NCI-H460 (cell line): ENCODE results near the gene PLA2G4D. TPM values are rescaled to one million over a fixed set of nuclear protein-coding genes. Genes with fewer than 3 reads are reported as not detected.
A peak's percentile ranks its signal among the peaks of the same experiment; 100 is the strongest.

Source experiments
- DNase-seq: peaks from one replicate; pipeline ENCODE4 v3.0.0-alpha.2; 2016; ENCODE audit warnings: low read depth; ENCODE audit errors: extremely low read depth
- total RNA-seq: library from RNA; depleted of rRNA; stranded (reverse); fragments of >200 nt; shearing (Covaris generic); gene quantifications from 2 replicates; pipeline ENCODE4 v1.2.3, GENCODE V29; 2014

PLA2G4D gene
- total RNA-seq, 1 experiment from 2014 or later, result not detected

DNA sequence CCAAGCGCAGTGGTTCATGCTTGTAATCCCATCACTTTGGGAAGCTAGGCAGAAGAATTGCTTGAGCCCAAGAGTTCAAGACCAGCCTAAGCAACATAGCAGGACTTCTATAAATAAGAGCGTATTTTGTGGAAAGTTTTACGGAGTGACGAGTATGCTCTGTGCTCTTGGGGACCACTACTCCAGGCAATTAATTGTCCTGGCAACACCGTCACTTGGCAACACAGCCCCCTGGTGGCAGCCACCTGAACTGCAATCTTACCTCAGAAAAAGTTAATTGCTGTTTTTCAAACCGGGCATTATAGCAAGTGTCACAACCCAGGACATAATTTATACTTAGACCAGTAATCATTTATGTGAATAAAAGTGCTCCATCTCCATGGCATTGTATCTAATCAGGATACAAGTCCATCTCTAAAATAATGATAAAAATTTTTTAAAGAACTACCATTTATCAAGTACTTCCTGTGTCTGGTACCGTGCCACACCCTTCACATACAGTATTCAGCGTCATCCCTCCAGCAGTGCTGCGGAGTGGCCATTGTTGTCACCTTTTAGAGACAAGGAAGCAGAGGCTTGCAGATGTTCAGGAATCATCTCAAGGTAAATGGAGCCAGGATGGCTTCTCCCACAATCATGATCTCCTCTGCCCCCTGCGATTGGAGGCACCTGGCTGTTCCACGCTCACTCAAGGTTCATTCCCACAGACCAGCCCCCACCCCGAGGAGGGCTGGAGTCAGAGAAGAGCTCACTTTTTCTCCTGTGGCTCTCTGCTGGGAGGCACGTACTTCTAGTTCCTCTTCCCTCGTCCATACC is 34.5 kb downstream of the PLA2G4D start:
- DNase-seq, result peak; percentile 43

DNA sequence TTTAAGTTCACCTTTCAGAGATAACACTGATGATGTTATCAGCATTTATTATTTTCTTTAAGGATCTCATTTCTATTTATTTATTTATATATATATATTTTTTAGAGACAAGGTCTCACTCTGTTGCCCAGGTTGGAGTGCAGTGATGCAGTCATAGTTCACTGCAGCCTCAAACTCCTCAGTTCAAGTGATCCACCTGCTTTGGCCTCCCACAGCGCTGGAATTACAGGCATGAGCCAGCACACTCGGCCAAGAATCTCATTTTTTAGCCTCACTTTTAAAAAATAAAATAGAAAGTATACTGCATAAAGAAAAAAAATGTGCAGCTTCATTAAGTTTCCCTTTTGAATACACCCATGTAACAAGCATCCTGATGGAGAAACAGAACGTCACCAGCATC is 35.6 kb downstream of the PLA2G4D start:
- no peak for DNase-seq

DNA sequence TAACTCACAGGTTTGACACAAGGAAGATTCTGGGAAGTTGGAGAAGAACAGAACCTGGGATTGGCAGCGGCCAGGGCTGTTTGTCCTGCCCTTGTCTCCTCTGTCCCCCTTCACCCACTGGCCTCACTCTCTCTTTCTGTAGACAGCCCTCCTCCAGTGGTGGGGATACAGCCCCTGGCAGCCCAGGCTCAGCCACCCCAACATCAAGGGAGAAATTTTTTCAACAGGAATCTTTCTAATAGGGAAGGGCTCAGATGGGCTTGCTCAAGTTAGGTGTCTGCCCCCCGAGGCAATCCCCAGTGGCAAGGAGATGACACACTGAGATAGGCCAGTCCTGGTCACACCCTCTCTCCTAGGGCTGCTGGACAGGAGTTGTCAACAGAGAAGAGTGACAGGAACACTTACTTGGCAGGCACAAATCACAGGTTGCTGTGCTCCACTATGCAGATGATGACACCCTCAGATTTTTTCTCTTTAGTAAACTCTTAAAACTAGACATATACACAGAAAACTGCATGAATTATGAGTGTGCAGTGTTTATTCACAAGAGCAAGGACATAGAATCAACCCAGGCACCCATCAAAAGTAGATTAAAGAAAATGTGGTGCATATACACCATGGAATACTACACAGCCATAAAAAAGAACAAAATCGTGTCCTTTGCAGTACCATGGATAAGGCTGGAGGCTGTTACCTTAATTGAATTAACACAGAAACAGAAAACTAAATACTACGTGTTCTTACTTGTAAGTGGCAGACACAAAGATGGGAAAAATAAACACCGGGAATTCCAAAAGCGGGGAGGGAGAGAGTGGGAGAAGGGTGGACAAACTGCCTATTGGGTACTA is 36.3 kb downstream of the PLA2G4D start:
- DNase-seq, result no peak

DNA sequence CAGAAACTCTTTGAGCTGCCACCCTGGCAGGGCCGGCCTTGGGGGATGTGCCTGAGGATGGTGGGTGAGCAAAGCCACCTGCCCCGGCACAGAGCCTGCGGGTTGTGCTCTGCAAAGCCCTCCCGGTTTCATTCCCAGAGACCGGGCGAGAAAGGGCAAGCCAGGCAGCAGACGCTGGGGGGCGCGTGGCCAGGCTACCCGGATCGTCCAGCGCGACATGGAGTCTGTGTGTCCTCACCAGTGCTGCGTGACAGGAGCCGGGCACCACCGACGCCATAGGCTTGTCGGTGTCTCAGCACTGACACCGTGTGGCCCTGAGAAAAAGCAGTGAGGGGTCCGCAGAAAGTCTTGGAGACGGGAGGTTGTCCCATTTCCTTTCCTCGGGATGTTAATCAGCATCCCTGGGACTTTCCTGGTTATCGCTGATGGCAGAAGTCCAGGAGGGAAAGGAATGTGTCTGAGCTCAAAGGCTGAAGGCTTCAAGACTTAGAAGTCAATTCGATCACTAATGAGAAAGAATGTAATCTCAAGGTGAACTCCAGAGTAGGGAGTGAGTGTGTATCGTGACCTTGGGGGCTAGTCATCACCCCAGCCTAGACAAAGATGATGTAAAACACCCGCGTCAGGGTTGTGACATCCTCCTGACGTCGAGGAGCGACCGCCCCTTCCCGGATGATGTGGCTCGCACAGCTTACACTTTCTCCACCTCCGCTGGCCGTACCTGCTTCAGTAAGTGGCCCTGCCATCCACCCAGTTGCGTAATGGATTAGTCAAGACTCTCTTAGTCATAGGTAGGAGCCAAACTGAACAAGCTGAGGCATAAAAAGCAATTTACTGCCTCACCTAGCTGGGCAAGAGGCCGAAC is 37.2 kb downstream of the PLA2G4D start:
- DNase-seq, result peak; percentile 70

DNA sequence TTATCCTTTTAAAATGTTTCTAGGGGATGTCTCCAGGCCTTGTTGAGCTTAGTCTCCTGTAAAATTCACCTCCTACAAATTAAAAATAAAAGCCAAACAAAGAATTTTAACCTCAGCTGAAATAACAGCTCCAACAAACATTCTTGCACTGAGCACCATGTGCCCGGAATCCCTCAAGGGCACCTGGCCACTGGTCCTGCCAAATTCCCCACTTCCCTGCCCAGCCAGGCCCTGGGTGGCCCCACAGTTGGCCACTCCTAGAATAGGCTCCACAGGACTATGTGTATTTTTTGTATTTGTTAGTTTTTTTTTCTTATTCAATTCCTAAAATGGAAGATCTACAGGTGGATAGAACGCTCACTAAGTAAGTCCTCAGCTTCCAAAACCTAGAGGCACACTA is 40.4 kb downstream of the PLA2G4D start:
- no peak for DNase-seq

DNA sequence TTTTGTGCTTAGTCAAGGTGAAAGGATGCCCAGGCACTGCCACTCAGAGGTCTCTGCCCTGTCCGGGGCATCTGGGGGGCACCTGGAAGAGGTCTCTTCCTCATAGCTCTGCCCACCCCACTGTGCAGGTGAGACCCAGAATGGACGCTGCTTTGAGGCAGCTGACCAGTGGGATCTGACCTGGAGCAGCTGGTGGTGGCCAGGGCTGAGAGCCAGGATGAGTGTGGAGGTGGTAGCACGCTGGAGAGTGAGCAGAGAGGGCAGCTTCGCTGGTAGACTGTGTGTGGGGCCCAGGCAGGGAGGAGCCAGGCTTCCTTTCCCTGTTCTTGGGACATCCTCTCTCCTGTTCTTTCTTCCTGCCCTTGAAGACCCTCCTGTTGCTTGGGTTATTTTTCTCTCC is 41.4 kb downstream of the PLA2G4D start:
- DNase-seq, result no peak

DNA sequence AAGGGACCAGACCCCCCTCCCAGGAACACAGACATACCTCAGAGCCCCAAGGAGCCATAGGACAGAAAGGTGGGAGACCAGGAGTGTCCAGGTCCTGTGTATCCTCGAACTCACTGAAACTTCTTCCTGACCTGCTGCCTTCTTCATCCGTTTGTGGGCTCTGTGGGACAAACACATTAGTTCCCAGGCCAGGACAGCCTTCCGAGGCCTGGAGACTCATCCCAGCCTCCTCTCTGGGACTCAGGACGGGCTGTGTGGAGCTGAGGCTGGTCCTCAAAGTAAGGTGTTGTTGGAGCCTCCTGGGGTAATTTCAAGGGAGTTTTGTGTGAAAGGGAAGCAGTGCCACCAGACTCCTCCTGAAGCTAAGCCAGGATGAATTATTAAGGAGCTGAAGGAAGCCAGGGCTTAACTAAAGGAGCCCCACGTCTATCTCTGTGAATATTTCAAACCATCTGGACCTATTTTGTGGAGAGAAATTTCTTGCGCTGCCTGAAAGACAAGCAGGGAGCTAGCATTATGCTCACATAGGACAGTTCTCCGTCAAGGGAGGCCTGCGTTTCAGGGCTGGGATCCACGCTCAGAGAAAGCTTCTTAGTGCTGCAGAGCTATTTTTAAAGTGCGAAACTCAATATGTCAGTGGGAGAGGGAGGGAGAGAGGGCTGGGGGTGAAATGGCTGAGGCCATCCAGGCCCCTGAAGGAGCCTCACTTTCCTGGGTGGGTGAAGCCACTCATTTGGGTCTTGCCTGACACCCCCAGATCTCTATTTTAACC is 43.7 kb downstream of the PLA2G4D start:
- DNase-seq, result no peak

DNA sequence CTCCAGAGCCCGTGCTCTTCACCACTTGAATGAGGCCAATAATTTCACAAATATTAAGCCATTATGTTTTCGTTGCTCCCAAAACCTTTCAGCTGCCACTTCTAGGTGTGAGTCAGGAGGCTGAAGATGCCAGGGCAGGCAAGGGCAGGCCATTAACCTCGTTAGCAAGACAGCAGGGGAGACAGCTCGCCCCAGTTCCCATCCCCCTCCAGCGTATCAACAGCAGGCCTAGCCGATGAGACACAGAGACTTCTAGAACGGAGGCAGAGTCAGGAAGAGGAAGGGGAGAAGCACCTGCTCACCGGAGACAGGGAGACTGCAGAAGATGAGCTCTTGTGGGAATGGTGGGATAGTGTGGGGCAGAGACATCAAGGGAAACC is 45.6 kb downstream of the PLA2G4D start:
- DNase-seq, result no peak

DNA sequence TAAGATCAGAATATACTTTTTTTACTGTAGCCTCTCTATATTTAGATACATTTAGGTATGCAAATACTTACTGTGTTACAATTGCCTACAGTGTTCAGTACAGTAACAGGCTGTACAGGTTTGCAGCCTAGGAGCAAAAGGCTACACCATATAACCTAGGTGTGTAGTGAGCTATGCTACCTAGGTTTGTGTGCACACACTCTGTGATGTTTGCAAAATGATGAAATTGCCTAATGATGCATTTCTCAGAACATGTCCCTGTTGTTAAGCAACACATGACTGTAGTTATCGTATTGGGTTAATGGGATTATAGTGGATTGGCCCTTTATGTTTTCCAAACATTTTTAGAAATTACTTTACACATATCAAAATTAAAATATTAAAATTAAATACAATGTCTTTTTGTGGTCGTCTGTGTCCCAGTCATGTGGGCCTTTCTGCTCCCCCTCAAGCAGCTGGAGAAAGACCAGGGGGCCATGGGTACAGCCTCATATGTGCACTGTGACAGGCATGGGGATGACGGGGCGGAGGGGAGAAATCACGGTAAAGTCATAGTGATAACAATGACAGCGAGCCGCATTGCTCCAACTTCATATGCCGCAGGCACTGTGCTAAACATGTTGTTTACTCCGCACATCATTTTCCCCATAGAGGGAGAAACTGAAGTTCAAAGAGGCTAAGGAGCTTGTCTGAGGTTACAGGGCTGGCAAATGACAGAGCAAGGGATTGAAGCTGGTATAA is 46.1 kb downstream of the PLA2G4D start:
- no peak for DNase-seq

DNA sequence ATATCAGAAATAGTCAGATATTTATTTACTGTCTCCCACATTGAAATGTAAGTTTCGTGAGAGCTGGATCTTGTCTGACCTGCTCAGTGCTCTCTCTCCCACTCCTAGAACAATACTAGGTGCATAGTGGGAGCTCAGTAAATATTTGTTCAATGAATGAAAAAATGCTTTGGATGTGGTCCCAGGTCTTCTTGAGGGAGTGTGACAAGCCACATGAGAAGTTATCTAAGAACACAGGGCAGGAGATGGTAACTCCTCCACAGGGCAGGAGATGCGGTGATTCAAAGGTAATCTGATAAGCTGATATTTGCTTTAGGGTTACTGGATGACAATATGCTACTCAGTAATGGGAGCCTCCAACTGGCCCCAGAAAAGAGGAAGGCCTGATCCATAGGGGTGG is 47.8 kb downstream of the PLA2G4D start:
- no peak for DNase-seq

DNA sequence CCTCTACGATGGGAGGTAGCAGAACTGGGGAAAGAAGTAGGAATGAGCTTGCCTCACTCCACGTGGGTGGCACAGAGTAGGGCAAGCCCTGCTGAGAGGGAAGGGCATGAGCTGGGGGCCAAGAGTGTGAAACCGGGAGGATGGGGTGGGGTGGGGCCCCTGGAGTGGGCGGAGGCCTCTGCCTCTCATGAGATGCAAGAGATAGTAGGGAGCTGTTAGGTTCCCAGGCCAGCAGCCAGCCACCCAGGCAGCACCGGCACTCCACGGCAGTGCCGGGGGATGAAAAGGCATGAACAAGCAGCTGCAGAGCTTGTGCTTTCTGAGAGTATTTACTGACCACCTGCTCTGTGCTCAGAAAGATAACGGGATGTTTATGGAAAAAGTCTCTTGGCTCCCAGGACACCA is 49.1 kb downstream of the PLA2G4D start:
- DNase-seq, result no peak

DNA sequence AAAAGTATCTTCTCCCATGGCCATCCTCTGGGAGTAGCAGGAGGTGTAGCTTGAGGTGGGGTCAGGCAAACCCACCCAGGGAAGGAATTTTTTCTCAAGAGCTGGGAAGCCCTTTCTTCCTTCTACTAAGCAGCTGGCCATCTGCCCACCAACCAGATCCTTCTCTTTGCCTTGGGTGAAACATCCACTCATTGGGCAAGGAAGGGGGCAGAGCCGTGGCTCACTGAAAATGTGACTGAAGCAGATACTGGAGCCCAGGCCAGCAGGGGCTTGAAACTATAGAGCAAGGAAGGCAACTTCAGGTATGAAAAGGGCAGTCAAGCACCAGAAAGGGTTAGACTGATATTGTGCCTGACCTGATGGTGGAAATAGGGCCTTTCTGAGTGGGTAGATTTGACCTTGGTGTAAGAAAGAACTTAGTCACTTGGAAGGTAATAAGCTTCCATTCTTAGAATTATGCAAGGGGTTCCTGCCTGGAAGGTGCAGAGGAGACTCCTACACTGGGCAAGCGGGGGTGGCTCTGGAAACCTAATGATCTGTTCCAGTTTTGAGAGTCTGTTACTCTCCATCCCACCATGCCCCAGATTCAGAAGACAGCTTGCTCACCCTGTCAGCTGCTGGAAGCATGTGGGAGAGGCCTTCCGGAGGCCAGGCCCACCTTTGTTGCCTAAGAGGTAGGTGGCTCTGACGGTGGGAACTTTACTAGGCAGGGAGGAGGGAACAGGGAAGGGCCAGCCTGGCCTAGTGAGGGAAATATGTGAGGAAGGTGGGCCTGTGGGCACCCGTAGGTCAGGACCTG is 51.6 kb downstream of the PLA2G4D start:
- DNase-seq, result no peak

DNA sequence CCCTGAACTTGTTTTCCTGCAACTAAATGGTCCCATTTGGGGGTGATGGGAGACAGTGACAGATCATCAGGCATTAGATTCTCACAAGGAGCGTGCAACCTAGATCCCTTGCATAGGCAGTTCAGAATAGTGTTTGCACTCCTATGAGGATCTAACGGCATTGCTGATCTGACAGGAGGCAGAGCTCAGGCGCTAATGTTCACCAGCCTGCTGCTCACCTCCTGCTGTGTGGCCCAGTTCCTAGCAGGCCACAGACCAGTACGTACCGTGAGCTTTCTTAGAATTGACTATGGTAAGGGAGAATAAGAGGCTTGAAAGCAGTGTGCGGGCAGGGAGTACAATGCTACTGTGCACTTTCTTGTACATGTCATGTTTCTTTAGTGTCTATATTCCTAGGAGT is 56.0 kb downstream of the PLA2G4D start:
- DNase-seq, result no peak

DNA sequence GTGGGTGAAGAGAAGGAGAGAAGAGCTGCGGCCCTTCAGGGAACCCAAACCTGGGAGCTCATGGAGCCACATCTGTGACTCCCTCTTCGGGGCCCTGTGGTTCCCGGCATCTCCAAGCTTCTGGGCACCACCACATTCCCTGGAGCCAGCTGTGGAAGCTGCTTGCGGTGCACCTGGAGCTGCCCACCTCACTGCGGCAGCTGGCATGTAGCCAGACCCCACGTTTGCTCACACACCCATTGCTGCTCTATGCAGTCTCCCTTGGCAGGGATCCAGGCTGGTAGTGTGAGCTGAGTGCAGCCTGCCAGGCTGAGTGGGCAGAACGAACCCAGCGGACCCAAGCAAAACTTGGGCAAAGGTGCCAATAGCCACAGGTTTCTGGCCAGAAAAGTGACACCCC is 56.7 kb downstream of the PLA2G4D start:
- no peak for DNase-seq

DNA sequence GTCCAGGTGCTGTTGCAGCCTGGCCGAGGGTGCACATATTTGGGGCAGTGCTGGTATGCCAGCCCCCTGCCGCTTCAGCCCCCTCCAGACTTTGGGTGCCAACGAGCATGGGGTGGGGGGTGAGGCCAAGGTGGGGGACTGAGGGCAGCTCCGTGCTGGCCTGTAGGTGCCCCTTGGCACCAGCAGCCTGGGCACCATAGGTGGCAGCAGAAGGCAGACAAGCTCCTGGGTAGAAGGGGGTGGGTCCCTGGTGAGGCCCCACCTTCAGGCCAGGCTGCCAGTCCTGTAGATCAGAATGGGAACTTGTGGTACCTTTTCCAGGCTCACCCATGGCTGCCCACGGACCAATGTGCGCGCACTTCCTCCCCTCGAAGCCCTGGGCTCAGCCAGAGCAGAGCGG is 57.4 kb downstream of the PLA2G4D start:
- DNase-seq, result no peak

DNA sequence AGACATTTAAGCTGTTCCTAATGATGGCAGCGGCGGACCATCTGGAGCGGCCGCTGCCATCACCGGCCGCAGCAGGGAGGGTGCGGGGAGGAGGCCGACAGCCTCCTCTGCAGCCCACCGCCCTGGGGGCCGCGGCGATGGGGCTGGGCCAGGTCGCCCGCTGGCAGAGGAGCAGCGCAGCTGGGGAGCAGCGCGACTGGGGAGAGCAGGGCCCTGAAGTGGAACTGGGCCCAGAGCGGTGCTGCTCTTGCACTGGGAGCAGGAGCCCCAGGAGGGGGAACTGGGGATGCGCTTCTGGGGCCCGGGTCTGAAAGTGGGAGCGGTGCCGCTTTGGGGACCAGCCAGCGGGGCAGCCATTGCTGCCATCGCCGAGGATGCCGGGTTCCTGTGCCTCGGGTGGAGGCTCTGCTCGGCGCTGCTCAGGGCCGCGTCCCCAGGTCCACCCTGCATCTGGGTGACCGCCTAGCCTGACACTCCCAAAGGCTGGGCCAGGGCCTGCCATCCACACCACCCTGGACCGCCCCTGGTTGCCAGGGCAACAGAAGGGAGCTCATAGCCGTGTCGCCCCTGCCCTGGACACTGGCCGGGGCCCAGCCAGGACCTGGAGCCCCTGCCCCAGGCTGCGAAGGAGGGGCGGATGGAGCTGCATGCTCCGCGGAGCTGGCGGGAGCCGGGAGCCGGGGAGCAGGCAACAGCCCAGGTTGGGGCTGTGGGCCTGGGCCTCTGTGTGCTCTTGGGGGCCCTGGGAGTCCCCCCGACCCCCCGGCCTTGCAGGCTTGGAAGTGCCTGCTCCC is 58.1 kb downstream of the PLA2G4D start:
- DNase-seq, result no peak

DNA sequence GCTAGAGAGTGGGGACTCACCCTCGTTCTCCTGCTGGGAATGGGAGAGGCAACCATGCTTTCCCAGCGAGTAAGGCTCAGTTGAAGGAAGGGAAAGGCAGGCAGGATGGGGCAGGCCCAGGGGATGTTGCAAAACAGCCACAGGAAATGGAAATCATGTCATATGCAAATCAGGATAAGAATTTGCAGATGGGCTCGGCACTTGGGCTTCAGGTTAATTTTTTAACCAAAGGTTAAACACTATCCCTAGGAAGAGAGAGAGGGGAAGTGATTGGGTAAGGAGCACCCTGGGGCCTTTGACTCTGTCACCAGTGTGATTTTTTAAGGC is 59.0 kb downstream of the PLA2G4D start:
- no peak for DNase-seq
